Urinary bladder (tissue), 4 donors: ENCODE measurements around the gene ZNF444. TPM values are rescaled to one million over a fixed set of nuclear protein-coding genes. Genes with fewer than 3 reads are reported as not detected.
"Not testable (repeated sequence)": the region's sequence is repeated elsewhere in the genome, so short reads cannot be mapped to it uniquely, and the experiment has no call there.

Experiments
- DNase-seq: peaks from one replicate; pipeline ENCODE4 v3.0.0-alpha.2; 2015; ENCODE audit errors: extremely low spot score
- H3K27ac ChIP-seq: one replicate; pipeline ENCODE4 v1.5.1; 2013; ENCODE audit warnings: low read depth, mild to moderate bottlenecking, moderate library complexity
- H3K36me3 ChIP-seq: one replicate; pipeline ENCODE4 v1.6.1; 2013; ENCODE audit warnings: mild to moderate bottlenecking, moderate library complexity; ENCODE audit not compliant: insufficient read depth
- H3K4me1 ChIP-seq: one replicate; pipeline ENCODE4 v1.6.1; 2013; ENCODE audit warnings: mild to moderate bottlenecking, moderate library complexity; ENCODE audit not compliant: insufficient read depth
- H3K4me3 ChIP-seq: one replicate; pipeline ENCODE4 v1.5.1; 2013; ENCODE audit warnings: low read depth, low read length
- WGBS: extraction: QIAGEN DNeasy Blood & Tissue Kit; methylation state at CpG from one replicate; pipeline ENCODE4 v1.1.7; 2013; 5-methylcytosine and 5-hydroxymethylcytosine counted together
- polyA plus RNA-seq: library from polyadenylated mRNA; stranded (reverse); fragments of 200-250 nt; gene quantifications from one replicate; pipeline ENCODE4 v1.2.3, GENCODE V29; 2013
- small RNA-seq: library from RNA; depleted of rRNA; stranded (forward); fragments of <200 nt; gene quantifications from one replicate; pipeline ENCODE3, GENCODE V24; 2014
- total RNA-seq: library from RNA; depleted of rRNA; stranded (reverse); fragments of >200 nt; gene quantifications from one replicate; pipeline ENCODE4 v1.2.3, GENCODE V29; 2014
- donor health status: healthy with polysubstance abuse.
- donor health status: healthy.

The ZNF444 gene
- total and polyA plus RNA-seq, 2 donors: 11.7 to 44.5 TPM

- WGBS: 85% methylated on average over 12 of the region's 12 CpGs
- H3K4me1 ChIP-seq: no peaks in the 10 kb centered on the region
- DNase-seq: no peak
- no peak overlapping the region for H3K27ac ChIP-seq
- H3K36me3 ChIP-seq: no peaks in the 10 kb centered on the region
- no peak overlapping the region for H3K4me3 ChIP-seq
Observed at GRCh38 chr19:56209091-56209490, 68.0 kb downstream of the ZNF444 start.

- not testable (repeated sequence) for H3K4me1 ChIP-seq, H3K4me3 ChIP-seq, DNase-seq, H3K36me3 ChIP-seq, H3K27ac ChIP-seq
- WGBS: 88% methylated on average over 9 of the region's 9 CpGs
Observed at GRCh38 chr19:56210036-56210435, 68.9 kb downstream of the ZNF444 start.

Small RNA genes lying within 50 kb of the gene (small RNA-seq; reads per million reads assigned to genes)
- gene AC024580.2: not detected
- not detected for gene RF00019

Other genes starting within 250 kb of the ZNF444 start
- not detected for gene NLRP13, start 209.0 kb upstream of the ZNF444 start, total RNA-seq
- not detected for gene NLRP13, start 209.0 kb upstream of the ZNF444 start, polyA plus RNA-seq
- gene NLRP8, start 193.5 kb upstream of the ZNF444 start, total RNA-seq: not detected
- gene NLRP8, start 193.5 kb upstream of the ZNF444 start, polyA plus RNA-seq: not detected
- not detected for gene NLRP5, start 154.5 kb upstream of the ZNF444 start, total RNA-seq
- not detected for gene NLRP5, start 154.5 kb upstream of the ZNF444 start, polyA plus RNA-seq
- gene ZNF787, start 20.0 kb upstream of the ZNF444 start, total RNA-seq: 13.3 TPM
- 30.9 TPM for gene ZNF787, start 20.0 kb upstream of the ZNF444 start, polyA plus RNA-seq
- gene GALP, start 34.7 kb downstream of the ZNF444 start, total RNA-seq: not detected
- gene GALP, start 34.7 kb downstream of the ZNF444 start, polyA plus RNA-seq: not detected
- not detected for gene ZSCAN5B, start 56.5 kb downstream of the ZNF444 start, total RNA-seq
- gene ZSCAN5B, start 56.5 kb downstream of the ZNF444 start, polyA plus RNA-seq: not detected
- not detected for gene ZSCAN5C, start 61.0 kb downstream of the ZNF444 start, total RNA-seq
- gene ZSCAN5C, start 61.0 kb downstream of the ZNF444 start, polyA plus RNA-seq: not detected
- not detected for gene EDDM13, start 131.5 kb downstream of the ZNF444 start, total RNA-seq
- gene EDDM13, start 131.5 kb downstream of the ZNF444 start, polyA plus RNA-seq: 0.43 TPM
- 17.2 TPM for gene ZSCAN5A, start 173.6 kb downstream of the ZNF444 start, total RNA-seq
- 6.4 TPM for gene ZSCAN5A, start 173.6 kb downstream of the ZNF444 start, polyA plus RNA-seq